ENCODE data around the gene PYURF. TPM values are rescaled to one million over a fixed set of nuclear protein-coding genes. Genes with fewer than 3 reads are reported as not detected.
"Not testable (repeated sequence)": the region's sequence is repeated elsewhere in the genome, so short reads cannot be mapped to it uniquely, and the experiment has no call there.

PYURF gene
- total RNA-seq: 100 to 1,000 TPM in 3 of 4 donors, 10 to 100 TPM in 1; 82.9 to 270 (median 140) TPM

GRCh38 chr4:88523325-88524129, at the start of gene PYURF:
TSS of gene PYURF (minus strand) at chr4:88523776. CDS start at chr4:88523700, 76 bp downstream.
- TF ChIP-seq POLR2A (IDR thresholded peaks at IDR 0.05) (peak; percentile 89 to 90), CTCF (IDR thresholded peaks at IDR 0.05) (peak in 1 of 4 experiments; percentile 15)
- intact Hi-C loops (cut with DNase I; ENCODE audit: low total_unique reads): no loop called here
- no peaks in the 10 kb centered on the region for H3K27me3 ChIP-seq
- H3K9me3 ChIP-seq: no peaks in the 10 kb centered on the region
- peak within 1 kb of the TSS; percentile 78 to 100 for H3K4me3 ChIP-seq
- H3K4me1 ChIP-seq: no peaks in the 10 kb centered on the region
- peak; percentile 94 to 96 for DNase-seq
- peak within 1 kb of the TSS; percentile 93 to 96 for H3K27ac ChIP-seq
- H3K36me3 ChIP-seq: no peaks in the 10 kb centered on the region

DNA sequence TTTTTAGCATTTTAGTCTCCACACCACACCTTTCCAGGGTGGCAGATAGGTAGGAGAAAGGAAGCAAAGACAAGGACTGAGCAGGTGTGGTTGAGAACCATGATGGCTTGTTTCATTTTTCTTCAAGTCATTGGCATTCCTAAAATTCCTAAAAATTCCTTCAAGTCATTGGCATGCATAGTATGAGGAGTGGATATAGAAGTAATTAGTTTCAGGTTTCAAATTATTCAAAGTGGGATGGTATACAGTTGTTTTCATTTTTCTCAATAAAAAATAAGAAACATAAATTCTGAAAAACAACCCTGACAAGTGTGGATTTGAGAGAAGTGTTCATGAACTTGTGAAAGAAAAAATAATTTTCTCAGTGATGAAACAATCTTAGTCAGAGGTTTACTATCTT, 46.4 kb upstream of the PYURF start:
- intact Hi-C loops (cut with DNase I; ENCODE audit: low total_unique reads): no loop called here
- no peak for TF ChIP-seq POLR2A (IDR thresholded peaks at IDR 0.05)
- no peak for TF ChIP-seq CTCF (IDR thresholded peaks at IDR 0.05)
- no peaks in the 10 kb centered on the region for H3K9me3 ChIP-seq
- H3K4me1 ChIP-seq: peaks cover 5% of the 10 kb centered on the region in 2 donors
- no peaks in the 10 kb centered on the region for H3K27me3 ChIP-seq
- no peak overlapping the region for H3K4me3 ChIP-seq
- no peak overlapping the region for H3K27ac ChIP-seq
- H3K36me3 ChIP-seq: no peaks in the 10 kb centered on the region
- DNase-seq: no peak

GRCh38 chr4:88567591-88567990, 44.0 kb upstream of the PYURF start:
- Histone ChIP-seq H3K27ac (no peak overlapping the region), H3K4me3 (no peak overlapping the region), H3K4me1 (no peaks in the 10 kb centered on the region), H3K36me3 (no peaks in the 10 kb centered on the region), H3K9me3 (no peaks in the 10 kb centered on the region), H3K27me3 (no peaks in the 10 kb centered on the region)
- intact Hi-C loops (cut with DNase I; ENCODE audit: low total_unique reads): no loop called here
- TF ChIP-seq POLR2A (IDR thresholded peaks at IDR 0.05): no peak
- TF ChIP-seq CTCF (IDR thresholded peaks at IDR 0.05): no peak
- DNase-seq: no peak

- TF ChIP-seq CTCF (IDR thresholded peaks at IDR 0.05) (no peak), POLR2A (IDR thresholded peaks at IDR 0.05) (no peak)
- Histone ChIP-seq H3K27me3 (no peaks in the 10 kb centered on the region), H3K27ac (no peak overlapping the region), H3K36me3 (no peaks in the 10 kb centered on the region), H3K9me3 (no peaks in the 10 kb centered on the region), H3K4me3 (no peak overlapping the region), H3K4me1 (no peaks in the 10 kb centered on the region)
- no peak for DNase-seq
- intact Hi-C loops (cut with DNase I; ENCODE audit: low total_unique reads): no loop called here
Measured at GRCh38 chr4:88549815-88550214, 26.2 kb upstream of the PYURF start.

- H3K4me3 ChIP-seq, H3K4me1 ChIP-seq, H3K27ac ChIP-seq, H3K36me3 ChIP-seq, H3K9me3 ChIP-seq, H3K27me3 ChIP-seq: not testable (repeated sequence)
- DNase-seq: peak; percentile 57 to 59
- TF ChIP-seq CTCF (IDR thresholded peaks at IDR 0.05): peak; percentile 48 to 57 (median 56)
- intact Hi-C loops (cut with DNase I; ENCODE audit: low total_unique reads): loop anchor here (2.0 kb wide), 1 partner anchor 119 kb away; no protein-coding TSS in a partner anchor
Measured at GRCh38 chr4:88539322-88540068, 15.9 kb upstream of the PYURF start.
